ENCODE results near the gene KHDC1. TPM values are rescaled to one million over a fixed set of nuclear protein-coding genes. Genes with fewer than 3 reads are reported as not detected.
"Not testable (repeated sequence)": the region's sequence is repeated elsewhere in the genome, so short reads cannot be mapped to it uniquely, and the experiment has no call there.

Gene KHDC1
- total RNA-seq, 2 experiments from 2014 or later: 9.2 to 12.5 TPM

- Mint-ChIP-seq H3K27ac (no peak overlapping the region), H3K27me3 (no peaks in the 10 kb centered on the region), H3K36me3 (no peaks in the 10 kb centered on the region), H3K4me1 (no peaks in the 10 kb centered on the region), H3K9me3 (ENCODE audit: low read depth) (no peaks in the 10 kb centered on the region), H3K4me3 (no peak overlapping the region)
- ATAC-seq: no peak
- no peak for DNase-seq
- CTCF ChIA-PET: no interaction called here
Measured at GRCh38 chr6:73194744-73195143, 68.3 kb downstream of the KHDC1 start.

- DNase-seq; H3K27me3 Mint-ChIP-seq; H3K4me3 Mint-ChIP-seq; ATAC-seq; H3K27ac Mint-ChIP-seq; CTCF ChIA-PET; H3K4me1 Mint-ChIP-seq; H3K36me3 Mint-ChIP-seq; H3K9me3 Mint-ChIP-seq (ENCODE audit: low read depth): not testable (repeated sequence)
Measured at GRCh38 chr6:73193302-73193701, 69.7 kb downstream of the KHDC1 start.

Other genes with a start within 250 kb of the KHDC1 start
- under 1 TPM in 1 of 2 experiments, not detected in 1; 0.67 TPM for gene KHDC1L, start 37.7 kb downstream of the KHDC1 start, total RNA-seq
- not detected for gene DPPA5, start 91.1 kb upstream of the KHDC1 start, total RNA-seq
- gene KHDC3L, start 99.5 kb upstream of the KHDC1 start, total RNA-seq: not detected
- gene OOEP, start 106.7 kb upstream of the KHDC1 start, total RNA-seq: 1 to 10 TPM in 1 of 2 experiments, under 1 TPM in 1; 0.40 to 1.1 TPM
- gene DDX43, start 131.6 kb upstream of the KHDC1 start, total RNA-seq: 1 to 10 TPM in 1 of 2 experiments, under 1 TPM in 1; 0.77 to 1.3 TPM
- gene CGAS, start 189.1 kb upstream of the KHDC1 start, total RNA-seq: 10 to 100 TPM; 54.3 to 58.9 TPM
- 10 to 100 TPM; 65.8 to 66.6 TPM for gene MTO1, start 198.5 kb upstream of the KHDC1 start, total RNA-seq